Retinal pigment epithelial cell (primary cell): ENCODE data around the gene ADCYAP1R1.
A peak's percentile ranks its signal among the peaks of the same experiment; 100 is the strongest.

Source experiments
- DNase-seq: peaks from one replicate; pipeline ENCODE4 v3.0.0-alpha.2; 2010; ENCODE audit warnings: low read depth
- H3K4me3 ChIP-seq: 2 replicates; pipeline ENCODE4 v1.5.1; 2011; ENCODE audit warnings: mild to moderate bottlenecking, low read length, control low read depth, moderate library complexity
- TF ChIP-seq, protein P1 (sequence below): conservative IDR thresholded peaks from 2 replicates; pipeline ENCODE4 v1.5.1; 2011; ENCODE audit warnings: low read depth, low read length, control low read depth, inconsistent platforms

Gene ADCYAP1R1

DNA sequence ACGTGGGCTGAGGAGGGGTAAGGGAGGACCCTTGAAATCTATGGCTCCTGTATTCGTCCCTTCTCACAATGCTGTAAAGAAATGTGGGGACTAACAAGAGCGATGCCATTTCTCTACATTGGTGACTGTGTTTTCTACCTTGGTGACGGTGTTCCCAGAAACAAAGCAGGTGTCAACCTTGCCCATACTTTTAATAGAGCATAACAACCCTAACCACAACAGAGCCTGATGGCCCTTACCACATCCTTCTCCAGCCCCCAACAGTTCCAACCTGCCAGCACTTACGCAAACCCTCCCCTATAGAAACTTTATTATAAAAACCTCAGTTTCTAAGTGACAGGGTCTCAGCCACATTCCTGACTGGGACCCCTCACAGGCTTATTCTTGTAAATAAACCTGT, 28.2 kb upstream of the ADCYAP1R1 start:
- DNase-seq, result no peak
- no peak overlapping the region for H3K4me3 ChIP-seq
- TF ChIP-seq, protein P1, sequence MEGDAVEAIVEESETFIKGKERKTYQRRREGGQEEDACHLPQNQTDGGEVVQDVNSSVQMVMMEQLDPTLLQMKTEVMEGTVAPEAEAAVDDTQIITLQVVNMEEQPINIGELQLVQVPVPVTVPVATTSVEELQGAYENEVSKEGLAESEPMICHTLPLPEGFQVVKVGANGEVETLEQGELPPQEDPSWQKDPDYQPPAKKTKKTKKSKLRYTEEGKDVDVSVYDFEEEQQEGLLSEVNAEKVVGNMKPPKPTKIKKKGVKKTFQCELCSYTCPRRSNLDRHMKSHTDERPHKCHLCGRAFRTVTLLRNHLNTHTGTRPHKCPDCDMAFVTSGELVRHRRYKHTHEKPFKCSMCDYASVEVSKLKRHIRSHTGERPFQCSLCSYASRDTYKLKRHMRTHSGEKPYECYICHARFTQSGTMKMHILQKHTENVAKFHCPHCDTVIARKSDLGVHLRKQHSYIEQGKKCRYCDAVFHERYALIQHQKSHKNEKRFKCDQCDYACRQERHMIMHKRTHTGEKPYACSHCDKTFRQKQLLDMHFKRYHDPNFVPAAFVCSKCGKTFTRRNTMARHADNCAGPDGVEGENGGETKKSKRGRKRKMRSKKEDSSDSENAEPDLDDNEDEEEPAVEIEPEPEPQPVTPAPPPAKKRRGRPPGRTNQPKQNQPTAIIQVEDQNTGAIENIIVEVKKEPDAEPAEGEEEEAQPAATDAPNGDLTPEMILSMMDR, result no peak

DNA sequence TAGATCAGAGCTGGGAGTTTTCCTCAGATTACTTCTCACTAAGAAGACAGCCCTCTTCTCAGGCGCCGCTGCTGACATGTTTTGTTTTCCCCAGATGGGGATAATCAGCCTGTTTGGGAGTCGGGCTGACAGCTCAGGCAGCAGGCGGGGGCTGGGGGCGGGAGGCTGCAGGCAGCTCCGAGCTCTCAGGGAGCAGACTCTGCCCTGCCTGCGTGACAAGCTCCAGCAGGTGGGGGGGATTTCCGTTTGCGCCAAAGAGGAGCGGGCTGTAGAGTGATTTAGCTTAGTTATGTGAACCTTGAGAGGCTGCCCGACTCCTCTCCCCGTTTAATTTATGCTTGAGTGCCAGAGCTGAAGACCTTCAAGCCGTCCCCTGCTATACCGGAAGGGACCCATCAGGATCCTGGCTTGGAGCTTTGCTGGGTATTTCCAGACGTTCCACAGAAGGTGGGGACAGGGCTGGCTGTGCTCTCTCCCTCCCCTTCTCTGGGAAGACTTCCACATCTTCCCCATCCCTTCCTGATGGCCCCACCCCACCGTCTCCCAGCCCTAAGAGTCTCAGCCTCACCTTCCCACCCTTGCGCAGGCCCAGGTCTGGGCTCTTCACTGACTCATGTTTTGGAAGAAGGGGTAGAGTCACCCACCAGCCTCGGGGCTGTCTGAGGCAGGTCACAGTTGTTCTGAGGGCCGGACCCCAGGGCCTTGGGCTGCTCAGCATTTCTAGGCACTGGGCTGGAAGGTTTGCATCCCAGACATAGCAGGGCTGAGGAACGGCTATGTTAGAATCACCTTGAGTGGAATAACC, 24.7 kb upstream of the ADCYAP1R1 start:
- peak; percentile 2 for DNase-seq
- no peak overlapping the region for H3K4me3 ChIP-seq
- TF ChIP-seq, protein P1, result no peak

DNA sequence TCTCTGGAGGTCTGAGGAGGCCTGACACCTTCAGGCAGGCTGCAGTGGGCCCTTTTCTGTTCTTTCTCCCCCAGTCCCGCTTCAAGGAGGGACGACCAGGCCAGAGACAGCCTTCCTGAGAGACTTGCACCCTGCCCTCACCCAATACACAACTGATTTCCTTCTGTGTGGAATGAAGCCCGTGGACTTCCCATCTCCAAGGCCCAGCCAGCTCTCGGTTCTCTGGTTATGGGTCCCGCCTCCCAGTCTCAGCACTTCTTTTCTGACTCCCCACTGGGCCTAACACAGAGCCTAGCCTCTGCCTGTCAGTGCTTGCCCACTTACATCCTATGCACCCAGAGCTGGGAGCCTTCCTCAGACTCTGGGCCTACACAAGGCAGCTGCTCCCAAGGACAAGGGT, 24.1 kb upstream of the ADCYAP1R1 start:
- DNase-seq, result no peak
- H3K4me3 ChIP-seq, result no peak overlapping the region
- TF ChIP-seq, protein P1, result no peak

DNA sequence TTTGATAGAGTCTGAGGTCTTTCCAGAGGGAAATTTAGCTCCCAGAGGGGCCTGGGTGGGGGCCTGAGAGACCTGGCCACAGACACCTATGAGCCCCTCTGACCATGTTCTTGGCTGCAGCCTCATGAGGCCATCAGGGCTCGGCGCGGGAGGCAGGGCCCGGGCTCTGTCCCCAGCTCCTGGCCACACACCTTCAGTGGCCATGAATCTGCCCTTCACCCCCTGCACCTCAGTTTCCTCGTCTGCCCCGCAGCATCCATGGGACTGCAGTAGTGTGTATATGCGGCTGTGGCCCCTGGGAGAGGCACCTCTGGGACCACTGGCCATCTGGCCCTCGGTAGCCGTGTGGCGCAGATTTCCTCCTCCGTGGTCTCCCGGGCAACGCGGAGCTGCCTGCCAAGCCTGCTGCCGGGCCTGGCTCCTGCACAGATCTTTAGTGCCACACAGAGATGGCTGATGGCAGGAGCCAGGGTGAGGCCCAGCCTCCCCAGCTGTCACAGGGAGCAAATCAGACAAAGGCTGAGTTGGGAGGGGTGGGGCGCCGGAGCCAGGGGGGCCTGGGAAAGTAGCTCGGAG, 23.6 kb upstream of the ADCYAP1R1 start:
- no peak for DNase-seq
- no peak overlapping the region for H3K4me3 ChIP-seq
- TF ChIP-seq, protein P1, result no peak

DNA sequence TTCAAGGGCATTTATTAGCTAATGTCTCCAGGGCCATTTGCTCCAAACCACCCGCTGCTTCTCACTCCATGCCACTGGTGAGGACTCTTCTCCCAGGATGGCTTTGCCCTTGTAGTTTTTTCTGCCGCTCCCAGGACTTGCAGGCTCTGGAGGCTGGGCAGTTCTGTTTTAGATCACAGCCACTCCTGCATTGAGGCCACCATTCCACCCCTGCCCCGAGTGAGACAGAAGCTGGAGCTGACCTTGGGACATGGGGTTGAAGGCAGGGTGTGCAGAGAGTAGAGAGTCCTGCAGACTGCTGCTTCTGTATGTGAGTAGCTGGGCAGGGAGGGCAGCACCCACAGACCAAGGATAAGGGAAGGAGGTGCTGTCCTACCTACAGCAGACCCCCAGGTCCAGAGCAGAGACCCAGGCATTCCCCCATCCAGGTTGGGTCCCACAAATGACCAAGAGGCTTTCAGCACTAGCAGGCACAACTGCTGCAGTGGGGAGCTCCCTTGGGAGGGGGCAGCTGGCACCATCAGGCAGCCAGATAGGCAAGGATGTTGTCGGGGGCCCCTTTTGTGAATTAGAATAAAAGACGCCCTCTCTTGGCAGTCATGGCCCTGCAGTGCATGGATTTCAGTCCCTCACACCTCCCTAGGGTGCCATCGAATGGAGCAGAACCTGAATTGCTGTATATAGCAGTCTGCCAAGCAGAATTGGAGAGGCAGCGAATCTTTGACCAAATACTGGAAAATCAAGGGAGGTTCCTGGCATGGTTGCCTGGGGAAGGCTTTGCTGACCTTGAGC, 22.7 kb upstream of the ADCYAP1R1 start:
- TF ChIP-seq, protein P1, result no peak
- DNase-seq, result no peak
- H3K4me3 ChIP-seq, result no peak overlapping the region

DNA sequence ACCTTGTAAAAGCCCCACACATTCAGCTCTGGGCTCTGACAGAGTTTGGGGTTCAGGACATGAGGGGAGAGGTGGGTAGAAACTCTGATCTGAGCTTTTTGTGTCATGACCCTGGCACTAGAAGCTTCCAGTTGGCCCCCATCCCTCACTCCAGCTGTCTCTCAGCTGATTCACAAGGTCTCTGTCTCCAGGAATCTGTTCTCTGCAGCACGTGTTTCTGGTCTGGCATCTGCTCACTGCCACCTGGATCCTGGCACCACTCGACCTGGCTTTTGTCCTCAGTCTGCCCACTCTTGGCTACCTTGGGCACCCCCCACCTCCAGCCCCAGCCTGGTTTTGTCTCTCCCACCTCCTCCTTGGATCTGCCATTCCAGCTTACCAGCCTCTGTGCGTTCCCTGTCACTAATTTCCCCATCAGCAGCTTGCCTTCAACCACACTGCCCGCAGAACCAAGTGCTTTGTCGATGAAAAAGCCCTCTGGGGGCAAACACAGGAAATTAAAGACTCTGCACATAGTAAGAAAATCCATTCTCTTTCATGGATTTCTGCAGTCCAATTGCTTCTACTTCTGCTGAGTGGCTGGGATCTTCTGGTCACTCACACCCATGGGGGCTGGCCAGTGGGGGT, 18.3 kb upstream of the ADCYAP1R1 start:
- TF ChIP-seq, protein P1, result no peak
- no peak for DNase-seq
- no peak overlapping the region for H3K4me3 ChIP-seq
